Thyroid gland (tissue), 4 donors: ENCODE results near the gene XAGE5.
"Not testable (repeated sequence)": the region's sequence is repeated elsewhere in the genome, so short reads cannot be mapped to it uniquely, and the experiment has no call there.

Experiments
- POLR2A ChIP-seq, 2 donors: fragments of 450-650 bp; IDR thresholded peaks; one replicate each; pipeline ENCODE4 v1.6.1; 2017; ENCODE audit warnings: antibody characterized with exemption in 2 of 2, mild to moderate bottlenecking in 2 of 2, moderate library complexity in 1 of 2
- TF ChIP-seq, protein P1 (sequence below), 6 experiments: fragments of 200-600 bp in 3 of 6; fragments of 450-650 bp in 3 of 6; sonication (generic) in 3 of 6; IDR thresholded peaks; one replicate each; pipeline ENCODE4 v1.5.1; 2016 to 2019; ENCODE audit warnings: antibody characterized with exemption in 6 of 6, mild to moderate bottlenecking in 2 of 6, inconsistent platforms in 1 of 6, moderate library complexity in 1 of 6

GRCh38 chrX:52797327-52797726 is 13.8 kb upstream of the XAGE5 start, which contains the start of gene SPANXN5:
- TF ChIP-seq, protein P1, sequence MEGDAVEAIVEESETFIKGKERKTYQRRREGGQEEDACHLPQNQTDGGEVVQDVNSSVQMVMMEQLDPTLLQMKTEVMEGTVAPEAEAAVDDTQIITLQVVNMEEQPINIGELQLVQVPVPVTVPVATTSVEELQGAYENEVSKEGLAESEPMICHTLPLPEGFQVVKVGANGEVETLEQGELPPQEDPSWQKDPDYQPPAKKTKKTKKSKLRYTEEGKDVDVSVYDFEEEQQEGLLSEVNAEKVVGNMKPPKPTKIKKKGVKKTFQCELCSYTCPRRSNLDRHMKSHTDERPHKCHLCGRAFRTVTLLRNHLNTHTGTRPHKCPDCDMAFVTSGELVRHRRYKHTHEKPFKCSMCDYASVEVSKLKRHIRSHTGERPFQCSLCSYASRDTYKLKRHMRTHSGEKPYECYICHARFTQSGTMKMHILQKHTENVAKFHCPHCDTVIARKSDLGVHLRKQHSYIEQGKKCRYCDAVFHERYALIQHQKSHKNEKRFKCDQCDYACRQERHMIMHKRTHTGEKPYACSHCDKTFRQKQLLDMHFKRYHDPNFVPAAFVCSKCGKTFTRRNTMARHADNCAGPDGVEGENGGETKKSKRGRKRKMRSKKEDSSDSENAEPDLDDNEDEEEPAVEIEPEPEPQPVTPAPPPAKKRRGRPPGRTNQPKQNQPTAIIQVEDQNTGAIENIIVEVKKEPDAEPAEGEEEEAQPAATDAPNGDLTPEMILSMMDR (IDR thresholded peaks at IDR 0.05), result not testable (repeated sequence)
- TF ChIP-seq POLR2A (IDR thresholded peaks at IDR 0.05), result not testable (repeated sequence)
